GM12874 (cell line): Measurements from ENCODE around the gene NRXN3.

Experiments
- TF ChIP-seq, protein P1 (sequence below): IDR thresholded peaks from 2 replicates; pipeline ENCODE4 v1.5.1; 2011; ENCODE audit warnings: low read depth, mild to moderate bottlenecking, control low read depth, low read length, moderate library complexity; ENCODE audit not compliant: insufficient read depth

Gene NRXN3

DNA sequence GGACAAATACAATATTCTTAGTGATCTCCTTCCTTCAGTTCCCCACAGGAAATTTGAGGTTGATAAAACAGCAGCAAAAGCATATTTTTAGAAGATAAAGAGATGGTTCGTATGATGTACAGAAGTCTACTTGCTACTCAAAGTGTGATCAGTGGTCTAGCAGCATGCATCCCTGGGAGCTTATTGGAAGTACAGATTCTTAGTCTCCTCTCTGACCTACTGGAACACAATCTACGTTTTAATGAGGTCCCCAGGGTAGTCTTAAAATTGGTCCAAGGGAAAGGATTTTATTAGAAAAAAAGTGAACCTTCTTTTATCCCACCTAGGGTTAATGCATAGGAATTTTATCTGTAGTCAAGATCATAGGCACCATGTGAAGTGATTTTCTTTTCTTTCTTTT, 703.4 kb downstream of the NRXN3 start:
- TF ChIP-seq, protein P1, sequence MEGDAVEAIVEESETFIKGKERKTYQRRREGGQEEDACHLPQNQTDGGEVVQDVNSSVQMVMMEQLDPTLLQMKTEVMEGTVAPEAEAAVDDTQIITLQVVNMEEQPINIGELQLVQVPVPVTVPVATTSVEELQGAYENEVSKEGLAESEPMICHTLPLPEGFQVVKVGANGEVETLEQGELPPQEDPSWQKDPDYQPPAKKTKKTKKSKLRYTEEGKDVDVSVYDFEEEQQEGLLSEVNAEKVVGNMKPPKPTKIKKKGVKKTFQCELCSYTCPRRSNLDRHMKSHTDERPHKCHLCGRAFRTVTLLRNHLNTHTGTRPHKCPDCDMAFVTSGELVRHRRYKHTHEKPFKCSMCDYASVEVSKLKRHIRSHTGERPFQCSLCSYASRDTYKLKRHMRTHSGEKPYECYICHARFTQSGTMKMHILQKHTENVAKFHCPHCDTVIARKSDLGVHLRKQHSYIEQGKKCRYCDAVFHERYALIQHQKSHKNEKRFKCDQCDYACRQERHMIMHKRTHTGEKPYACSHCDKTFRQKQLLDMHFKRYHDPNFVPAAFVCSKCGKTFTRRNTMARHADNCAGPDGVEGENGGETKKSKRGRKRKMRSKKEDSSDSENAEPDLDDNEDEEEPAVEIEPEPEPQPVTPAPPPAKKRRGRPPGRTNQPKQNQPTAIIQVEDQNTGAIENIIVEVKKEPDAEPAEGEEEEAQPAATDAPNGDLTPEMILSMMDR: no peak

DNA sequence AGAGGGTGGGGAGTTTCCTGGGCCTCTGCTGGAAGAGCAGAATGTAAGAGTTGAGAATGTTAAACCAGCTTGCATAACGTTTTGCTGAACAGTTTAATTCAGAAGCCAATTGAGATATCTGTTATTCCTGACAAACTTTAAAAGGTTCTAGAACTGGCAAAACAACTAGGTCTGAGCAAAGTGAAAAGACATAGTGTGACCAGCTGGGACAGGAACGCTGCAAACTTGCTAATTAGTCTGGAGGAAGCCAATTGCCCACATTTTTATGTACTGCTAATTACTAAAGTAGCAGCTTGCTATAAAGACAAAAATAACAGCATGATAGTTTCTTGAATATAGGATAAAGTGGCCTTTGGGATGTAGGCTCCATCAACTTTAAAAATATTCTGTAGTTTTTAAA, 704.9 kb downstream of the NRXN3 start:
- TF ChIP-seq, protein P1: no peak

DNA sequence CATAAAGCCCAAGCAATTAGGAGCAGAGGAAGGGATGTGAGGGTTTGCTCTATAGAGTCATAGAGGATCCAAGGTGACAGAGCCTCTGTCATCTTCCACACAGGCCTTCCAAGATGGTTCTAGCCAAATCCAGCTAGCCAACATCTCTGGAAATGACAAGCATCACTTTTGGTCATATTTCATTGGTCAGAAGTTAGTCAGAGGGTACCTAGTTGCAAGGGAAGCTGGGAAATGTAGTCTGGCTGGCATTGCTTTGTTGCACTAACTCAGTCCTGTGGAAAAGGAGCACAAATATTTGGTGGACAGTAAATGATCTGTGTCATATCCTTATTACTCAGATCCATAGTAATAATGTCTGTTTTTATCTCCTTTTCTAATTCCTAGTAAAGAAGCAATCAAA, 715.7 kb downstream of the NRXN3 start:
- TF ChIP-seq, protein P1: no peak

DNA sequence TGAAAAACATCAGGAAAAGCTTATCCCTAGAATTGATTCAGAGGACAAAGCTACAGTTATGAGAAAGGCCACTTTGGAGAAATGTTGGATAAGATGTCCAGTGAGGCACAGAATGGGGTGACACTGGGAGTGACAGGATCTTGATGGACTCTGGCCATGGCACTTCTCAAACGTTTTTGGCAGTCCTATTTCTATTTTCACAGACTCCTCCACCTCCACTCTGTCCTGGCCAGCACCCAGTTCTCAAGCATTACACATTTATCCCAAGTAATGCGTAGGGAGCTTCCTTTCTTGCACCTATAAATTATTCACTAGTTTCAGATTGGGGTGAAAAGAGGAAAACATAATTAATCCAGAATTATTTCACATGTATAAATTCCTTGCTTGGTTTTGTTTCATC, 727.3 kb downstream of the NRXN3 start:
- TF ChIP-seq, protein P1: no peak

DNA sequence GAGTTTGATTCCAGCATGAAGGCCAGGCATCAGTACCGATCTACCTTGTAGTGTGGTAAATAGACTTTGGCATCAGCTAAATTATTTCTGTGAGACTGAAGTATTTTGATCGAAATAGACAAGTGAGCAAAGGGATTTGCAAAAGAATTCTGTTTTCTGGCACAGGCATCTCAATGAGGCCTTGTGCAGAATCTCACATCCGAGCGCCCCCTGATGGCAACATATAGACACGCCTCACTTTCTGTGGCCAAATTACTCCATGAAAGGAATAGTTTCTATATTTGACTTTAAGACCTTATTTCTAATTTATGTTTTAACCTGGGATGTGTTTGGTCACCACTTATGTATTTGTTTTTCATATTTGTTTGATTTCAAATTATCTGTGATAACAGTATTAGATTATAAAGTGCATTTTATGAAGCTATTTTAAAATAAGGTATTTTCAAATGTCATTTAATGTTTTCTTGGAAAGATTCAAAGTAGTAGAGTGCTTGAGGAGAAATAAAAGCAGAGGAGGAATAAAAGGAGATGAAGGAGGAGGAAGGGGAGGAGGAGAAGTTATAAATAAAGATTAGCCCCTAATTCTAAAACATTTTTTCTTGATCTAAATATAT, 731.9 kb downstream of the NRXN3 start:
- TF ChIP-seq, protein P1: peak; percentile 68

DNA sequence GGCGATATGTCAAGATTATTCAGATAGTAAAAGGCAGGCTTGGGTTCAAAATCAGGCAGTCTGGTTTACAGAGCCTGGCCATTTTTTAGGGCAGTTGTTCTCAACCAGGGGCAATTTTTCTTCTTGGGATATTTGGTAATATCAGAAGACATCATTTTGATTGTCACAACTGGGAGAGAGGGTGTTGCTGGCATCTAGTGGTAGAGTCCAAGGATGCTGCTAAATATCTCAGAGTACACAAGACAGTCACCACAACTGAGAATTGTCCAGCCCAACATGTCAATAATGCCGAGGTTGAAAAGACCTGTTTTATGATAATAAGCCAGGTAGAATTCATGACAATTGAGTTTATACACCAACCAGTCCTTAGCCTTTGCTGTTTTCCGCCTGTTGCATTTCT, 733.9 kb downstream of the NRXN3 start:
- TF ChIP-seq, protein P1: no peak

DNA sequence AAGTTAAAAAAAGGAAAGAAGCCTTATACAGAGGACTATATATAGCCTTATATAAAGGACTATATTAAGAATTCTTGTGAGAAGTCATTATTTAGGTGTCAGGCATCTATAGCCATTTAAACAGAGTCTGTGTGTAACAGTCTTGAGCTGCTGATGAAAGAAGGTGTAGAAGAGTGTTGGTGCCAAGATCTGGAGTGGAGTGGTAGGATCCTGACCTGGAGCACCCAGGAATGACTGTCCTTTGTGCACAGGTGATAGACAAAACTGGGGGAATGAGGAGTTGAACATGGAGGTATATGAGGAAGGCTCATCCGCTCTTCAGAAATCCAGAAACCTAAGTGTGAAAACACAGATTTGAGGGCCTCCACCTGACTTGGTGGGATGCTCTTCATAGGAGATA, 747.3 kb downstream of the NRXN3 start:
- TF ChIP-seq, protein P1: no peak
